Middle frontal gyrus (tissue), 1 donor: ENCODE results near the gene SAMD4B.
"Not testable (repeated sequence)": the region's sequence is repeated elsewhere in the genome, so short reads cannot be mapped to it uniquely, and the experiment has no call there.

Source experiments
- DNase-seq: peaks from one replicate; pipeline ENCODE4 v3.0.0-alpha.2; 2015; ENCODE audit warnings: low spot score; ENCODE audit errors: extremely low spot score

SAMD4B gene

GRCh38 chr19:39334444-39334976 lies 7.7 kb upstream of the SAMD4B start:
- DNase-seq: no peak

DNA sequence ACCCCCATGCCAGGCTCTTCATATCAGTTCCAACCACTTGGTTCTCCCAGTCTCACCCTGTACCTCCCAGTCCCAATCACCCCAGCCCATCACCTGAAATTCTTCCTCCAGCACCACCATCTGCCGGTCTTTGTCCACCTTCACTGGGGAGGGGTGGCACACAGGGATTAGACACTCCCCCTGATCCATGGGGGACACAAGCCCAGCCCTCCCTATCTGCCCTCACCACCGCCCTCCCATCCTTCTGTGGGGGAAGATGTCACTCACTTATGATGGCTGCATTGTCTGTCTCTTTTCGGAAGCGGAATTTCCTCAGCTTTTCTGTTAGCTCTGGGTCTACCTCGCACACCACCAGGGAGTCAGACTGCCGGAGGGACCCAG lies 7.1 kb upstream of the SAMD4B start:
- DNase-seq: no peak

GRCh38 chr19:39336483-39336882 lies 5.7 kb upstream of the SAMD4B start:
- DNase-seq: no peak

DNA sequence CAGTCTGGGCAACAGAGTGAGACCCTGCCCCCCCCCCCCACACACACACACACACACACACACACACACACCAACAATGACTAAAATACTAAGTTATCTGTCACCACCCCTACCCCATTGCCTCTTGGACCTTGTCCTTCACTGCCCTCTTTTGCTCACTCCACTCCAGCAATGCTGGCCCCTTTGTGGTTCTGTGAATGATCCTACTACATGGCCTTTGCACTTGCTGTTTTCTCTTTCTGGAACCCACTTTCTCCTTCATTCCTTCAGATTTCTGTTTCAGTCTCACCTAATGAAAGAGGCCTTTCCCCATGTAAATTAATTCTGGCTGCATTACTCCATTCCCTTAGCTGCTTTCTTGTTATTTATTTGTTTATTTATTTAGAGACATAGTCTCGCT lies 2.5 kb upstream of the SAMD4B start:
- no peak for DNase-seq

DNA sequence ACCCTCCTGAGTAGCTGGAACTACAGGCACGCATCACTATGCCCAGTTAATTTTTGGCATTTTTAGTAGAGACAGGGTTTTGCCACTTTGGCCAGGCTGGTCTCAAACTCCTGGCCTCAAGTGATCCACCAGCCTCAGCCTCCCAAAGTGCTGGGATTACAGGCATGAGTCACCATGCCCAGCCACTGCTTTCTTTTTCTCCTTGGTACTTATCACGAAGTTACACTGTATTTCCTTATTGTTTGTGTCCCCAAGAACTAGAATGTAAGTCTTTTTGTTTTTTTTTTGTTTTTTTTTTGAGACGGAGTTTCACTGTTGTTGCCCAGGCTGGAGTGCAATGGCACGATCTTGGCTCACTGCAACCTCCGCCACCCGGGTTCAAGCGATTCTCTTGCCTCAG lies 2.1 kb upstream of the SAMD4B start:
- not testable (repeated sequence) for DNase-seq

GRCh38 chr19:39341129-39341718 lies 997 bp upstream of the SAMD4B start:
- no peak for DNase-seq

DNA sequence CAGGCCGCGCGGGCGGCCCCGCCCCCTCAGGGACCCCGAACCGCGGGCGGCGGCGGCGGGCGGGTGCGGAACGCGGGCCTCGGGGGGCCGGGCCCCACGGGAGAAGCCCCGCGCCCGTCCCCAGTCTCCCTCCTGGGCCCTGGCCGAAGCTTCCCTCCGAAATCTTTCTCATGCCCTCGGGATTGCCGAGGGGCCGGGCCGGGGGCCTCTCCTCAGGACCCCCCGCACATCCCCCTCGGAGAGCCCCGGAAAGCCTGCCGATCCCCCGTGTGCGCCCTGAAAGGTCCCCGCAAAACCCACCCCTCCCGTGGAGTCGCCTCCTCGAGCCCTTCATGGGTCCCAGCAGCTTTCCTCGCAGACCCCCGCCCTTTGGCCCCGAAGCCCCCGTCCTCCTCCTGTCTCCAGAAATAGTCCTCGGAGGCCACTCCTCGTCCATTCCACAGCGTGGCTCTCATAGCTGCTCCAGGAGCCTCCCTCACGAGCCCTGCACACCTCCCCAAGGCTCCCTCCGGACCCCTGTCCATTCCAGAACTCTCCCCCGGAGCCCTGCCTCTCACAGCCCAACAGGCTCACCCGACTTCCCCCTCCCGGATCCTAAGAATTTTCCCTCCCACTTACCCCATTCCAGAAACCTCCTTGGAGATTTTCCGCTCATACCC lies 555 bp downstream of the SAMD4B start:
- DNase-seq: no peak

DNA sequence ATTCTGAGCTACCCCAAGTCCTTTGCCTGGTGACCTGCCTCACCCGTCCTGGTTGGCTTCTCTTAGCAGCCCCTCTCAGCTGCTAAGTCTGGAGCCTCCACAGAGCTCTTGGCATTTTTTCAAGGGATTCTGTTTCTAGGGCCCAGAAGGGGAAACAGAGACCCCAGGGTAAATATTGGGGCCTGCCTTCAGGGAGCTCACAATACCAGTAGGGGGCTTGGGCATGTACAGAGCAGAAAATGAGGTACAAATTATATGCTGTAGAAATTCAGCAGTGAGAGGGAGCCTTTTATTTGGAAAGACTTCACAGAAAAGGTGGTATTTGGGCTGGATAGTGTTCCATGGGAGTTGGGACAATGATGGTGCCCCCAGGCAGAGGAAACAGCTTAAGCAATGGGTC lies 3.7 kb downstream of the SAMD4B start:
- DNase-seq: no peak

DNA sequence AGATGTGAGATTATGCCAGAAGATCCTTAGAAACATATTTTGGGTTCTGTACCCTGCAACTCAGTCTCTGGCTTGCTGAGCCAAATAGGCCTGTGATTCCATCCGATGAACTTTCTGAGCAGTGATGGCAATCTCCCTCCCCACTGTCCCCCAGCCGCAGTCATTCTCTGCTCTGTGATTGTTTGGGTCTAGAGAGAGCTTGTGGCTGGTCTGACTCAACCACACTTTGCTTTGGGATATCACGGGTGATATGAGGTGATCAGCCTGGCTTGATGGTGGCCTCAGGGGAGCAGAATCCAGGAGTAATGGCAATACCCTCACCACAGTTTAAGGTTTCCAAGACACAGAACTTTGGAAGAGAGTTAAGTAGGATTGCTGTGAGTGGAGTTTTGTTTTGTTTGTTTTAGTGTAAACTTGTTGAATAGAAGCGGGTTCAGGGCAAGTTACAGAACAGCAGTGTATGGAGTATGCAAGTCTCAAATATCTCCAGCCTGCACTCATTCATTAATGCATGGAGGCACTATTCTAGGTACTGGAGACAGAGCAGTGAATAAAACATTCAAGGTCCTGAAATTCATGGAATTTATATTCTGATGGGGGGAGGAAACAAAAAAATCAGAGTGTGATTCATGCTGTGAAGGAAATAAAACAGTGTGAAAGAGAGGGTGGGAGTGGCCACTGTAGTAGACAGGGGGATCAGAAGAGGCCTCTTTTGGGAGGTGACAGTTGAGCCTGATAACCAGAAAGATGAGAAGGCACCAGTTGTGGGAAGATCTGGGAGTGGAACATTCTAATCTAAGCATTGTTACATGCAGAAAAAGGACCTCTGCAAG lies 5.3 kb downstream of the SAMD4B start:
- DNase-seq: no peak

DNA sequence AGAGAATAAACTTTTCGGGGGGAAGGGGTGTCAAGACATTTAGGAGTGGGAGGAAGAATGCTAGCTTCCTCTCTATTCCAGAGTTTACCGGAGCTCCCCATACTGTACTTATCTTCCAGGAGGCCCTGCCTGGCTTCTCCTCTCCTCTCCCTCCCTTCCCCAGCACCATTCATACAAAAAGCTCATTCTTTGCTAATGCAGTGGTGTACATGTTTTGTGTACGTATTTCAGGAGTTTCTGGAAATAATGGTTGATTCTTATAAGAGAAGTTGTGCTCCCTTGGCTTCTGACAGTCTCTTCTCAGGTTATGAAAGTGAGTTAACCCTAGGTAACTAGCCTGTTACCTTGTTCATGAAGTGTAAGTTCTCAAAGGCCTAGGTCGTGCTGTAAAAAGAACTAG lies 7.1 kb downstream of the SAMD4B start:
- no peak for DNase-seq

GRCh38 chr19:39350156-39350555 lies 7.9 kb downstream of the SAMD4B start:
- no peak for DNase-seq

DNA sequence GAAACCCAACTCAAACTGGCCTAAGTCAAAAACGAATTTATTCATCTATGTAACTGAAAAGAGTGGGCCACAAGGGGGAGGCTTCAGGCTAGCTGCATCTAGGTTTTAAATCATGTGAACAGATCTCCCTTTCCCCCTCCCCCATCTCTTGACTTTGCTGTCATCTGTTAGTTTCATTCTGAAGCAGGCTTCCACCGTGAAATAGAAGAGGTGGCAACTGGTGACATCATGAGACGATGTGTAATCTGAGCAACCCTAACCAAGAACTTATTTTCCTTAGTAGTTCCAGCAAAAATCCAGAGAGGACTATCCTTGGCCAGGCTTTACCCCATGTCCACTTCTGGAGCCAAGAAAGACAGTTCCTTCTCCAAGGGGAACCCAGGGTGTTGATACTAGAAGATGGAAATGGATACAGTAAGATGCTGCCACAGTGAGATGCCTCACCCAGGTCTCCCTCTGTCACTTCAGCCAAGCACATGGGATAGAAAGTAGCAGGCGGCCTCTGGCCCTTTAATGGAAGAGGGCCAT lies 9.4 kb downstream of the SAMD4B start:
- DNase-seq: no peak

- peak; percentile 40 for DNase-seq
These were observed 10.4 kb downstream of the SAMD4B start for GRCh38 chr19:39352381-39353255.

DNA sequence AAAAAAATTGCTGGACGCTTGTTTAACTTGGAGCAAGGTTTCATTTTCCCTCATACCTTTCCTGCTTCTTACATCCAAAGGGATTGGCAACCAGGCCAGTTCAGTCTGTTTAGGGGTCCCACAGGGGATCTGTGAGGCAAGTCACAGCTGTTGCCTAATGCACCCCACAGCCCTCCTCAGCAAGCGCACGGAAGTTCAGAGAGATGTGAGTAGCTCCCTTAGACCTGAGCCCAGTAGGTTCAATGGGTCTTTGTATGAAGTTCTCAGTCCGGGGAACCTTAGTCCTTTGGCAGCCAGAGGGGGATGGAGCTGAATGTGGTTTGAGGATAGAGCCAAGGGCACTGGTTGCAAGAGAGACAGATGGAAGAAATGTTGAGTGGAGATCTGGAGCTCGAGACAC lies 13.0 kb downstream of the SAMD4B start:
- DNase-seq: no peak

- DNase-seq: no peak
These were observed 13.9 kb downstream of the SAMD4B start for GRCh38 chr19:39356073-39356472.

- no peak for DNase-seq
These were observed 14.4 kb downstream of the SAMD4B start for GRCh38 chr19:39356647-39357046.

DNA sequence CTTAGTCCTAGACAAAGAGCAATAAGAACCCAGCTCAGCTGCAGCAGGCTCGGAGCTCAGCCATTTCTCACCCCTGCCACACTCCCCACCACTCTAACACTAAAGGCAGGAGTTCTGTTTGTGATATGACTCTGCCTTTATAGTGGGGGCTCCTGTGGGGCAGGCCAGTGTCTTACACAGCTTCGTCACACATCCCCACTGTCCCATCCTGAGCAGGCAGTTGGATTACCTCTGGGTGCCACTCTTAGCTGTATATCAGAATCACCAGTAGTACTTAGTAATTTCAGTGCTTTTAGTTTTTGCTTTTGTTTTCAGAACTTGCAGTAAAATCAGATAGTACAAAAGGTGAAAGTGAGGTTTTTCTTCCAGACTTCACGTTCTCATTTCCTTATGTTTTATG lies 16.8 kb downstream of the SAMD4B start:
- no peak for DNase-seq

GRCh38 chr19:39360599-39360998 lies 18.4 kb downstream of the SAMD4B start:
- no peak for DNase-seq

GRCh38 chr19:39362682-39363657 lies 20.7 kb downstream of the SAMD4B start:
- no peak for DNase-seq

DNA sequence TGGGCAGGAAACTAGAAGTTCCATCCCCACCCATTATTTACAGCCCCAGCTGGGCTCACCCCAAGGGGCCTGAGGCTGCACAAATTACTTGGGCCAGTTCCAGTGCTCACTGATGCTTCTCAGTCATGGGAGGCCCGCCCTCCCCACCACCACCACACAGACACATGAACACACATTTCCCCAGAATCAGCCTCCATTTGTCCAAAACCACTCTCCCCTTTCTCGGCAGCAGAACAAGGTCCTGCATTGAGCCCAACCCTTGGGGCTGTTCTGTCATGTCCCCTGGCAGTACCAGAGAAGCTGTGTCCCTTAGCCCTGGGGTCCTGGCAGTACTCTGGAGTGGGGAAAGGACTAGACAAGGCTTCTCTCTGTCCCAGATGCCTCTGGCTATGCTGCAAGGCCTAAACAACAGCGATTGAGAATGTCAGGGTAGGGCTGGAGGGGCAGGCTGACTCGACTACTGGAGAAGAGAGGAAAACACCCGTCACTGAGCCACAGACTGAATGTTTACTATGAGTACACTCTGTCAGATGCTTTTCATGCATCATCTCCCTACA lies 21.8 kb downstream of the SAMD4B start:
- DNase-seq: peak; percentile 53
